ENCODE results near the gene STAC3.

DNA sequence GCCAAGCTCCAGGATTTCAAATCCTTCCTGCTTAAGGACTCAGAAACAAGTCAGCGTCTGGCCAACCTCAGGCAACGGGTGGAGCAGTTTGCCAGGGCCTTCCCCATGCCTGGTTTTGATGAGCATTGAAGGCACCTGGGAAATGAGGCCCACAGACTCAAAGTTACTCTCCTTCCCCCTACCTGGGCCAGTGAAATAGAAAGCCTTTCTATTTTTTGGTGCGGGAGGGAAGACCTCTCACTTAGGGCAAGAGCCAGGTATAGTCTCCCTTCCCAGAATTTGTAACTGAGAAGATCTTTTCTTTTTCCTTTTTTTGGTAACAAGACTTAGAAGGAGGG is 16.8 kb downstream of the STAC3 start:
- TF ChIP-seq CTCF (IDR thresholded peaks at IDR 0.05; ENCODE audit: insufficient read depth, low read length, poor library complexity, severe bottlenecking) (no peak), EZH2phosphoT487 (conservative IDR thresholded peaks at IDR 0.05; ENCODE audit: low read length) (no peak)

All from SU-DHL-6 (cell line).